H1 (cell line): Measurements from ENCODE around the gene TMEM45A. TPM values are rescaled to one million over a fixed set of nuclear protein-coding genes. Genes with fewer than 3 reads are reported as not detected.

Experiments
- CTCF ChIA-PET: fragments of 300-600 bp; sonication (Branson Sonifier 250); formaldehyde crosslinking; loops from one replicate; lab custom pipeline; 2021; ENCODE audit not compliant: partially characterized antibody; lab: Charles Lee
- POLR2A ChIA-PET: fragments of 300-600 bp; sonication (Branson Sonifier 250); formaldehyde crosslinking; loops from one replicate; lab custom pipeline; 2021; ENCODE audit warnings: inconsistent platforms; ENCODE audit not compliant: partially characterized antibody; lab: Charles Lee
- DNase-seq, 2 experiments: peaks; one replicate each; pipeline versions ENCODE4 v3.0.0 to v3.0.0-alpha.2; 2010 to 2022; ENCODE audit warnings: low spot score in 2 of 2, low read depth in 1 of 2, mixed read lengths in 1 of 2
- FAIRE-seq: peaks from 2 replicates; lab custom pipeline; 2011; peaks lifted over from hg19 to GRCh38; lab: Jason Lieb, UNC
- H2AFZ ChIP-seq: 2 replicates; pipeline ENCODE4 v1.8.1; 2012; ENCODE audit warnings: low read length, inconsistent platforms
- H2AK5ac ChIP-seq: 2 replicates; pipeline ENCODE4 v1.6.1; 2013; ENCODE audit warnings: low read depth, low read length
- H2BK120ac ChIP-seq: replicated peaks from 2 replicates; pipeline ENCODE3; 2013; ENCODE audit warnings: low read depth, low read length, inconsistent platforms
- H2BK12ac ChIP-seq: 2 replicates; pipeline ENCODE4 v1.6.1; 2013; ENCODE audit warnings: low read depth, low read length
- H2BK15ac ChIP-seq: 2 replicates; pipeline ENCODE4 v1.6.1; 2013; ENCODE audit warnings: low read length
- H2BK20ac ChIP-seq: 2 replicates; pipeline ENCODE4 v1.6.1; 2013; ENCODE audit warnings: low read length
- H2BK5ac ChIP-seq: 2 replicates; pipeline ENCODE4 v1.6.1; 2013; ENCODE audit warnings: low read depth, low read length
- H3K14ac ChIP-seq: 2 replicates; pipeline ENCODE4 v1.6.1; 2013; ENCODE audit warnings: inconsistent platforms; ENCODE audit not compliant: insufficient read length
- H3K18ac ChIP-seq: 2 replicates; pipeline ENCODE4 v1.6.1; 2013; ENCODE audit warnings: low read length; ENCODE audit errors: extremely low read depth
- H3K23ac ChIP-seq: 2 replicates; pipeline ENCODE4 v1.6.1; 2013; ENCODE audit warnings: inconsistent platforms; ENCODE audit not compliant: insufficient read length
- H3K23me2 ChIP-seq: 2 replicates; pipeline ENCODE4 v1.6.1; 2013; ENCODE audit warnings: low read depth, low read length
- H3K27ac ChIP-seq: 2 replicates; pipeline ENCODE4 v1.6.1; 2011; ENCODE audit warnings: low read depth, low read length, inconsistent platforms
- H3K27me3 ChIP-seq, 4 experiments: replicated peaks in 1 of 4; 1 replicate in 1 of 4; 2 replicates in 3 of 4; pipeline versions ENCODE4 v1.6.1 to v1.8.1; 2011 to 2013; ENCODE audit warnings: low read length in 3 of 4, mild to moderate bottlenecking in 3 of 4, inconsistent platforms in 2 of 4, mixed read lengths in 2 of 4, moderate library complexity in 1 of 4; ENCODE audit not compliant: control insufficient read depth in 3 of 4, insufficient read depth in 3 of 4; ENCODE audit errors: extremely low read depth in 1 of 4
- H3K36me3 ChIP-seq, 4 experiments: 2 replicates each; pipeline versions ENCODE4 v1.6.1 to v1.8.1; 2011 to 2013; ENCODE audit warnings: mild to moderate bottlenecking in 4 of 4, low read length in 3 of 4, moderate library complexity in 2 of 4, control low read depth in 1 of 4, inconsistent platforms in 1 of 4; ENCODE audit not compliant: insufficient read depth in 4 of 4, control insufficient read depth in 2 of 4
- H3K4ac ChIP-seq: replicated peaks from 2 replicates; pipeline ENCODE3; 2013; ENCODE audit warnings: low read length, low read depth, mixed read lengths, inconsistent platforms; ENCODE audit not compliant: insufficient read length
- H3K4me1 ChIP-seq, 4 experiments: replicated peaks in 1 of 4; 1 replicate in 1 of 4; 2 replicates in 3 of 4; pipeline versions ENCODE4 v1.6.1 to v1.8.1; 2011 to 2013; ENCODE audit warnings: low read length in 3 of 4, inconsistent platforms in 2 of 4, mixed read lengths in 1 of 4; ENCODE audit not compliant: insufficient read depth in 4 of 4, control insufficient read depth in 3 of 4
- H3K4me2 ChIP-seq, 2 experiments: 2 replicates each; pipeline versions ENCODE4 v1.6.1 to v1.8.1; 2011 to 2013; ENCODE audit warnings: low read depth in 2 of 2, low read length in 2 of 2, control low read depth in 1 of 2, inconsistent platforms in 1 of 2, mild to moderate bottlenecking in 1 of 2; ENCODE audit not compliant: insufficient read depth in 1 of 2
- H3K4me3 ChIP-seq, 4 experiments: fragments of 200-600, 300-600 bp in 1 of 4; sonication (generic), shearing (Covaris generic), sonication (Bioruptor Twin) in 1 of 4; 2 replicates each; pipeline versions ENCODE4 v1.5.1 to v1.8.1; 2011 to 2016; ENCODE audit warnings: low read length in 4 of 4, low read depth in 3 of 4, control low read depth in 2 of 4, inconsistent platforms in 2 of 4, mild to moderate bottlenecking in 2 of 4, mixed read lengths in 1 of 4, moderate library complexity in 1 of 4; ENCODE audit not compliant: insufficient read depth in 2 of 4; ENCODE audit errors: extremely low read depth in 1 of 4
- H3K56ac ChIP-seq: replicated peaks from 2 replicates; pipeline ENCODE3; 2013; ENCODE audit warnings: low read depth, mild to moderate bottlenecking, mixed read lengths, low read length, inconsistent platforms; ENCODE audit not compliant: insufficient read length
- H3K79me1 ChIP-seq: 2 replicates; pipeline ENCODE4 v1.6.1; 2013; ENCODE audit warnings: low read depth, low read length, control low read depth
- H3K79me2 ChIP-seq, 2 experiments: 2 replicates each; pipeline versions ENCODE4 v1.6.1 to v1.8.1; 2012 to 2013; ENCODE audit warnings: low read length in 2 of 2, mild to moderate bottlenecking in 2 of 2, inconsistent platforms in 1 of 2; ENCODE audit not compliant: insufficient read depth in 2 of 2, control insufficient read depth in 1 of 2
- H3K9ac ChIP-seq, 4 experiments: replicated peaks in 1 of 4; 1 replicate in 1 of 4; 2 replicates in 3 of 4; pipeline versions ENCODE4 v1.6.1 to v1.8.1; 2011 to 2013; ENCODE audit warnings: low read depth in 3 of 4, low read length in 3 of 4, control low read depth in 2 of 4, mild to moderate bottlenecking in 2 of 4, moderate library complexity in 2 of 4, inconsistent platforms in 1 of 4; ENCODE audit errors: extremely low read depth in 1 of 4
- H3K9me3 ChIP-seq, 2 experiments: 2 replicates each; pipeline versions ENCODE4 v1.6.1 to v1.8.1; 2012 to 2013; ENCODE audit warnings: mild to moderate bottlenecking in 2 of 2, moderate library complexity in 2 of 2, control low read depth in 1 of 2, inconsistent platforms in 1 of 2, low read depth in 1 of 2, low read length in 1 of 2, mixed read lengths in 1 of 2; ENCODE audit not compliant: insufficient read depth in 2 of 2
- H4K20me1 ChIP-seq, 2 experiments: replicated peaks in 1 of 2; 2 replicates each; pipeline versions ENCODE3 to v1.8.1; 2011 to 2013; ENCODE audit warnings: inconsistent platforms in 2 of 2, low read length in 2 of 2, mild to moderate bottlenecking in 1 of 2; ENCODE audit not compliant: insufficient read depth in 2 of 2, control insufficient read depth in 1 of 2
- H4K5ac ChIP-seq: 2 replicates; pipeline ENCODE4 v1.6.1; 2013; ENCODE audit warnings: low read length, low read depth, mixed read lengths, inconsistent platforms; ENCODE audit not compliant: insufficient read length
- H4K8ac ChIP-seq: 2 replicates; pipeline ENCODE4 v1.8.0; 2013; ENCODE audit warnings: mild to moderate bottlenecking, moderate library complexity, low read length, inconsistent platforms; ENCODE audit not compliant: insufficient read depth; ENCODE audit errors: extremely low read depth
- H4K91ac ChIP-seq: replicated peaks from 2 replicates; pipeline ENCODE3; 2013; ENCODE audit warnings: low read length, mixed read lengths, inconsistent platforms; ENCODE audit not compliant: insufficient read length
- SIRT6 ChIP-seq: IDR thresholded peaks from one replicate; pipeline ENCODE4 v1.7.1; 2012; ENCODE audit warnings: low read length, inconsistent platforms
- TAF1 ChIP-seq: IDR thresholded peaks from 2 replicates; pipeline ENCODE4 v1.6.1; 2011; ENCODE audit warnings: mild to moderate bottlenecking, low read depth, low read length
- WGBS, 2 experiments: shearing (Covaris generic) in 1 of 2; methylation state at CpG; one replicate each; pipeline versions ENCODE4 v1.1.6 to v1.1.7; 2013 to 2015; ENCODE audit warnings: low lambda C conversion rate in 2 of 2, mixed read lengths in 2 of 2, inconsistent platforms in 1 of 2, low coverage in 1 of 2, missing lambda C conversion rate in 1 of 2; ENCODE audit not compliant: insufficient replicate concordance in 2 of 2, insufficient coverage in 1 of 2, insufficient read length in 1 of 2; ENCODE audit errors: extremely low coverage in 1 of 2, missing lambda C conversion rate in 1 of 2; 5-methylcytosine and 5-hydroxymethylcytosine counted together
- polyA plus RNA-seq, 7 experiments: library from polyadenylated mRNA; depleted of rRNA in 3 of 7; stranded (reverse) in 5 of 7; unstranded in 2 of 7; fragments of >200 nt in 5 of 7; fragments of 200-250 nt in 2 of 7; gene quantifications; 1 replicate in 5 of 7; 2 replicates in 1 of 7; 4 replicates in 1 of 7; pipeline versions ENCODE4 v1.2.1 to v1.2.3, GENCODE V29; 2011 to 2013; ENCODE audit warnings: missing spikeins in 2 of 7, mixed read lengths in 2 of 7
- total RNA-seq: library from RNA; stranded (reverse); fragmentation: NEBNext Ultra II Directional; extraction: Animal tissue kit (Norgen Biotek cat#: 25700); gene quantifications from 2 replicates; pipeline ENCODE4 v1.2.1, GENCODE V29; 2021

The TMEM45A gene
- total and polyA plus RNA-seq, 2 of the 8 experiments (the other 6 are each of a cell fraction or from before 2014, with no cell fraction given): 12.9 to 14.2 TPM

DNA sequence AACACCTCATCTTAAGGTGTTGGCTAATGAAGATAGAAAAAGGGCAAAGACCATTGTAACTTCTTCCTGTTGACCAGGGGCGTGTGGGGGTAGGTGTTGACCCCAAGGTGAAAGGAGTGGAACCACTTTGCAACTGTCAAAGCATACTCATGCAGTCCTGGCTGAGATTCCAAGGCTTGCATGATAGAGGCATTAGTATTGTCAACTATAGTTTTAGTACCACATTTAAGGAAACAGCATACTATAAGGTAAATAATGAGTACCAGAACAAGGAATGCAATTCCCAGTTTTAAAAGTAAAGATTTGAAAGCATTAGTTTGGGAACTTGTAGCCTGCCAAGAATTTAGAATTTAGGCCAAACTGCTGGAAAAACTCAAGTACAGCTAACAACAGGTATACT, 89.2 kb downstream of the TMEM45A start:
- WGBS, 2 experiments: 93% methylated on average over 1 of the region's 1 CpG; no CpG with 5 or more reads in 1 of the 2 experiments
- Histone ChIP-seq H2AFZ (no peak overlapping the region), H4K5ac (no peak overlapping the region), H3K23ac (no peak overlapping the region), H2BK120ac (no peak overlapping the region), H4K8ac (no peak overlapping the region), H4K91ac (no peak overlapping the region), H3K79me2 (no peaks in the 10 kb centered on the region), H2BK5ac (no peak overlapping the region), H3K4me1 (peaks cover 0 to 8% (median 1%) of the 10 kb centered on the region in 4 experiments; a peak in 2 of 7 replicates), H2AK5ac (no peak overlapping the region), H3K14ac (no peak overlapping the region), H3K9ac (no peak overlapping the region), H2BK15ac (no peak overlapping the region), H2BK12ac (no peak overlapping the region), H3K23me2 (no peaks in the 10 kb centered on the region), H3K36me3 (no peaks in the 10 kb centered on the region), H3K4me2 (no peak overlapping the region), H3K4me3 (no peak overlapping the region), H4K20me1 (no peaks in the 10 kb centered on the region), H2BK20ac (no peak overlapping the region), H3K4ac (no peak overlapping the region), H3K27ac (no peak overlapping the region), H3K27me3 (no peaks in the 10 kb centered on the region), H3K79me1 (no peaks in the 10 kb centered on the region), H3K56ac (no peak overlapping the region), H3K18ac (no peak overlapping the region), H3K9me3 (peaks cover 4 to 8% of the 10 kb centered on the region in 2 experiments; a peak in 3 of 4 replicates)
- ChIA-PET POLR2A (no interaction called here), CTCF (interaction anchor here (7.7 kb wide), 1 partner anchor 9 kb away, joined by 60 read pairs; no protein-coding TSS in a partner anchor)
- DNase-seq (no peak), FAIRE-seq (no peak)
- TF ChIP-seq TAF1 (no peak), SIRT6 (no peak)
